ENCODE measurements around the gene SCYGR1.
"Not testable (repeated sequence)": the region's sequence is repeated elsewhere in the genome, so short reads cannot be mapped to it uniquely, and the experiment has no call there.

The SCYGR1 gene

GRCh38 chr2:227402959-227403358 is 15.2 kb upstream of the SCYGR1 start:
- DNase-seq (ENCODE audit: low read depth, low spot score), result no peak

- no peak for DNase-seq (ENCODE audit: low read depth, low spot score)
These were observed 14.6 kb upstream of the SCYGR1 start for GRCh38 chr2:227402321-227402720.

GRCh38 chr2:227401550-227401949 is 13.8 kb upstream of the SCYGR1 start:
- DNase-seq (ENCODE audit: low read depth, low spot score), result no peak

- no peak for DNase-seq (ENCODE audit: low read depth, low spot score)
These were observed 11.2 kb upstream of the SCYGR1 start for GRCh38 chr2:227398684-227399670.

GRCh38 chr2:227397562-227397961 is 9.8 kb upstream of the SCYGR1 start:
- no peak for DNase-seq (ENCODE audit: low read depth, low spot score)

GRCh38 chr2:227395556-227395955 is 7.8 kb upstream of the SCYGR1 start:
- DNase-seq (ENCODE audit: low read depth, low spot score), result no peak

GRCh38 chr2:227394401-227394800 is 6.7 kb upstream of the SCYGR1 start:
- no peak for DNase-seq (ENCODE audit: low read depth, low spot score)

- no peak for DNase-seq (ENCODE audit: low read depth, low spot score)
These were observed 2.9 kb upstream of the SCYGR1 start for GRCh38 chr2:227390468-227391256.

- DNase-seq (ENCODE audit: low read depth, low spot score), result no peak
These were observed 1.9 kb upstream of the SCYGR1 start for GRCh38 chr2:227389661-227390060.

GRCh38 chr2:227389231-227389630 is 1.5 kb upstream of the SCYGR1 start:
- no peak for DNase-seq (ENCODE audit: low read depth, low spot score)

GRCh38 chr2:227388537-227389011 is 825 bp upstream of the SCYGR1 start:
- no peak for DNase-seq (ENCODE audit: low read depth, low spot score)

- DNase-seq (ENCODE audit: low read depth, low spot score), result no peak
These were observed 1.1 kb downstream of the SCYGR1 start for GRCh38 chr2:227386630-227387029.

GRCh38 chr2:227383686-227384085 is 4.1 kb downstream of the SCYGR1 start:
- DNase-seq (ENCODE audit: low read depth, low spot score), result no peak

GRCh38 chr2:227382241-227382835 is 5.4 kb downstream of the SCYGR1 start:
- not testable (repeated sequence) for DNase-seq (ENCODE audit: low read depth, low spot score)

GRCh38 chr2:227379095-227379494 is 8.7 kb downstream of the SCYGR1 start, which contains the start of gene TM4SF20:
Gene TM4SF20, minus strand, starts transcription at chr2:227379306. Its CDS starts 38 bp downstream, at chr2:227379268.
- no peak for DNase-seq (ENCODE audit: low read depth, low spot score)

- DNase-seq (ENCODE audit: low read depth, low spot score), result no peak
These were observed 9.4 kb downstream of the SCYGR1 start for GRCh38 chr2:227378371-227378782.

GRCh38 chr2:227377467-227378351 is 10.0 kb downstream of the SCYGR1 start:
- no peak for DNase-seq (ENCODE audit: low read depth, low spot score)

GRCh38 chr2:227376656-227377396 is 10.9 kb downstream of the SCYGR1 start:
- DNase-seq (ENCODE audit: low read depth, low spot score), result no peak

GRCh38 chr2:227374158-227374557 is 13.6 kb downstream of the SCYGR1 start:
- no peak for DNase-seq (ENCODE audit: low read depth, low spot score)

GRCh38 chr2:227373389-227373788 is 14.4 kb downstream of the SCYGR1 start:
- DNase-seq (ENCODE audit: low read depth, low spot score), result no peak
